ENCODE data around the gene CCDC181.

The CCDC181 gene

DNA sequence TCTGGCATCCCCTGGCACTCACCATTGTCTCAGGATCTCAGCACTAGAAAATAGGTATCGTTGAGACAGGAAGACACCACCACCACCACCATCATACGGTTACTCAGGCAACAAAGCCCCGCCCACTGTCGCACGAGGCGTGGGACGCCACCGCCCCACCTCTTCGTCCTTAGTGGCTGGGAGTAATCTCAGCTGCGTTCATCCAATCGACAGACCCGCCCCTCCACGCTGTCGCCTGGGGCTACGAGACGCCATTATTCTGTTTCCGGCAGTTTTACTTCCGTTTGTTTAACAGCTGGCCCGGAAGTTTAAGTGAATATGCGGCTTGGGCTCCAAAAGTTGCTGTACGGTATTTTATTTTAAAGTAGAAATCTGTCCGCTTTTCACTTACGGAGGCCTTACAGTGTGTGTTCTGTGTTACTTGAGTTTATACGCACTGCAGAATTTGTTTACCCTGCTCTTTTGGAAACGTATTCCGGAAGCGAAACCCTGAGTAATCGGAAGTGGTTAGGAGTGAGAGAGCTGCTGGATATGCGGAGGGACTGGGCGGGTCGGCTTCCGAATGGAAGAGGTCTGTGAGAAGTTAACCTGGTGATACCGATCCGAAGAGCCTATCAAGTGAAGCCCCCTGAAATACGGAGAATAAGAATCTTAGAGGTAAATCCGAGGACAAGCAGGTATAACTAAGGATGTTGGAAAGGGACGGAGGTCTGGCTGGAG, 59.4 kb downstream of the CCDC181 start, which contains the start of the genes BLZF1 and NME7:
Gene BLZF1 (plus strand): TSS at position 510 of the 720 bp plus-strand sequence. CDS start 1,328 bp downstream, outside the sequence.
Gene NME7 (minus strand): TSS at position 112 of the 720 bp plus-strand sequence. CDS start 87 bp downstream, at position 25.
- peak; percentile 98 for DNase-seq
- TF ChIP-seq POLR2A (IDR thresholded peaks at IDR 0.05; ENCODE audit: low read length) (peak; percentile 87), GATA1 (IDR thresholded peaks at IDR 0.05; ENCODE audit: low read depth, low read length) (no peak)

DNA sequence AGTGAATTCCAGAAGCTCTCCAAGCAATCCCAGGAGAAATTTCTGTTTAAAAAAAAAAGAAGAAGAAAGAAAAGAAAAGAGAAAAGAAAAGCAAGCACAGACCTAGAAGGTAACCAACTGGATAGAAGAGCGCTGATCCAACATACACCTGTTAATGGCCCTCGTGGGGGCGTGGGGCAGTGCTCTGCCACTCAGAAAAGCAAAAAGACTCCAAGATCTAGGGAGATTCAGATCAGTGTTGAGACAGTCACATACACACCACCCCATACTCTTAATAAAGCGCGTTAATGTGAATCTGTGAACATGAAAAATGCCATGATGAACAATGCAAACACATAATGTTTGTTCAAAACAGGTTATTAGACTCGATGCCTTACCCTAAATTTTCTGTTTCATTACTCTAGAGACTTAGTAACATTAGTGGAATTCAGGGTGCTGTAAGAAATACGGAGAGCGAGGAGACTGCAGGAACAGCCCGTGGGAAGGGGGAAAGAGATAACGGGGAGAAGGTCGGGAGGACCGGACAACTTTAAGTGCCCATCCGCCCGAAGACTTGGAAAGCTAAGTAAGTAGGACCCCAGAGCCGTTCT, 60.1 kb downstream of the CCDC181 start:
- TF ChIP-seq GATA1 (IDR thresholded peaks at IDR 0.05; ENCODE audit: low read depth, low read length), result no peak
- no peak for TF ChIP-seq POLR2A (IDR thresholded peaks at IDR 0.05; ENCODE audit: low read length)
- DNase-seq, result no peak

DNA sequence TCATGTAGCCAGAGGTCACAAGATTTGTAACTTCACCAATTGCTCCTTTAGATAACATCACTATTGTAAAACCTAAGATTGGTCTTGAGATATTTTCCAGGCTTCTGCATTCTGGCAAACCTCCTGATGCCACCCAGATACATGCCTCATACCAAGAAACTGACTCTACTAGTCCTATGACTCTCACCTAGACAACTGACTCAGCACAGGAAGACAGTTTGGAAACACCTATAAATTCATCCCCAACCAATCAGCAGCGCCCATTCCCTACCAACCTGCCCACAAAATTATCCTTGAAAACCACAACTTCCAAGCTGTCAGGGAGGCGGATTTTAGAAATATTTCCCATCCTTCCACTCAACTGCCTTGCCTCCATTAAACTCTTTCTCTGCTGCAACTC, 62.3 kb downstream of the CCDC181 start:
- TF ChIP-seq GATA1 (IDR thresholded peaks at IDR 0.05; ENCODE audit: low read depth, low read length) (no peak), POLR2A (IDR thresholded peaks at IDR 0.05; ENCODE audit: low read length) (no peak)
- DNase-seq, result no peak

DNA sequence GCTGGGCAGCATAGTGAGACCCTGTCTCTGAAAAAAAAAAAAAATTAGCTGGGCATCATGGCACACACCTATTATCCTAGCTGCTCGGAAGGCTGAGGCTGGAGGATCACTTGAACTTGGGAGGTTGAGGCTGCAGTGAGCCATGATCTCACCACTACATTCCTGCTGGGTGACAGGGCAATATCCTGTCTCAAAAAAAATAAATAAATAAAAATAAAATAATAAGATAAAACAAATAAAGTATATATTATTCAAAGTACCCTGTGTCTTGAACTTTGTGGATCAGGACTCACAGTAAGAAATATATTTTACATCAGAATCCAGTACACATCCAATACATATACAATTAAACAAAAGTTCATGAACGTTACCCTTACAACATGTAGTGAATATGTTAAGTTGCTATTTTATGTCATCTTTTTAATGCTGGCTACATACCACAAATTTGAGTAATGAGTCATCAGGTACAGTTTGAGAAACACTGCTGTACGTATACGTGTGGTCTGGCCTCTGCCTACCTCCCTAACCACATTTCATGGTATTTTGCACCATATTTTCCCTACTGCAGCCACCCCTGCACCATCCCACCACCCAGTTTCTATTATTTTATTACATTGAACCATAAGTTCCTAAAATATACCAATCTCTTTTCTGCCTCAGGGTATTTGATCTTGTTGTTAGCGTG, 64.1 kb downstream of the CCDC181 start:
- TF ChIP-seq GATA1 (IDR thresholded peaks at IDR 0.05; ENCODE audit: low read depth, low read length) (no peak), POLR2A (IDR thresholded peaks at IDR 0.05; ENCODE audit: low read length) (no peak)
- DNase-seq, result no peak

DNA sequence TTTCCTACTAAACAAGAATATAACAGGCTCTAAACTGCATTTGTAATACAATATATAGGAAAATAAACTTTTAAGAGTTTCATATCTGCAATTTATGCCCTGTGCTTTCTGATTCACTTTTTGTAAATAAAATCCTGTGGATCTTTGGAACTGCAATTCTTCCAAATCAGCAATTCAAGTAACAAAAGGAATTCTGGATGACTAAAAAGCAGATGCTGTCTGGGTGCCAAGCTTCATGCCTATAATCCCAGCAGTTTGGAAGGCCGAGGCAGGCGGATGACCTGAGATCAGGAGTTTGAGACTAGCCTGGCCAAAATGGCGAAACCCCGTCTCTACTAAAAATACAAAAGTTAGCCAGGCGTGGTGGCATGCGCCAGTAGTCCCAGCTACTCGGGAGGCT, 66.0 kb downstream of the CCDC181 start:
- TF ChIP-seq POLR2A (IDR thresholded peaks at IDR 0.05; ENCODE audit: low read length) (no peak), GATA1 (IDR thresholded peaks at IDR 0.05; ENCODE audit: low read depth, low read length) (no peak)
- no peak for DNase-seq

DNA sequence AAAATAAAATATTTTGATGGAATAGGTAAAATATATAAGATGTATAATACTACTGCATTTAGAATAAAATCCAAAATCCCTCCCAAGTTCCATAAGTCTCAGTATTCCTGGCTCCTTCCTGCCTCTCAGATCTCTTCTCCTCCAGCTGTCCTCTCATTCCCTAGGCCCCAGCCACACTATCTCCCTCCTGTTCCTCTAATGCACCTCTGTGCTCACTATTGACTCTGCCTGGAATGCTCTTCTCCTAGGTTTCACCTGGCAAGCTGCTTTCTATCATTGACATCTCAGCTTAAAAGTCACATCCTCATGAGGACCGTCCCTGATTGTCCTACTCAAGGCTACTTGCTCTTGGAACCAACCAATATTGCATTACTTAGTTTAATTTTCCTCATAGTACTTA, 66.9 kb downstream of the CCDC181 start:
- DNase-seq, result no peak
- TF ChIP-seq POLR2A (IDR thresholded peaks at IDR 0.05; ENCODE audit: low read length) (no peak), GATA1 (IDR thresholded peaks at IDR 0.05; ENCODE audit: low read depth, low read length) (no peak)

DNA sequence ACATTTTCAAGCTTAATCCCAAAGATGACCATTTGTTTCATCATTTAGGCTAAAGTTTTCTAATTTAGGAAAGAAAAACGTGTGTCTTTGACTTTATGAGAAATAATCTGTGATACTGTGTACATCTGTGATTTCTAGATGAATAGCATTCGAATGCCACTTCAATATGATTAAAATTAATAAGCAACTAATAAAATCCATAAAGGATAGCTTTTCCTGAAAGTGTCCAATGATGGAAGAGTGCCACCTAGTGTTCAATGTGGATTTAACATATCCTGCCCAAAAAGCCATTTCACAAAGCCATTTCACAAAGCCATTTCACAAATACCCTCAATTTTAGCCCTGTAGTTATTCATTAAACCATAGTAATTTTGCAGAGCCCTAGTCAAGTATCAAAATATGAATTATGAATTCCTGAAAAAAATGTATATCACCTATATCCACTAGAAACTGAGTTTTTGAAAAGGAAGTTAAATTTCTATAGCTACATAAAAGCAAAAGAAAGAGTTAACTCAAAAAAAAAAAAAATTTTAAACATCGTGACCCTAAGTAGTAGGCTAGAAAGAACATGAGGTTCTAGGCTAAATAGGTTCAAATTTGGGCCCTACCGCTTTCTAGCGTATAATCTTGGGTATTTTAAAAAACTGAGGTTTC, 78.8 kb downstream of the CCDC181 start:
- TF ChIP-seq GATA1 (IDR thresholded peaks at IDR 0.05; ENCODE audit: low read depth, low read length) (no peak), POLR2A (IDR thresholded peaks at IDR 0.05; ENCODE audit: low read length) (no peak)
- peak; percentile 77 to 89 for DNase-seq

DNA sequence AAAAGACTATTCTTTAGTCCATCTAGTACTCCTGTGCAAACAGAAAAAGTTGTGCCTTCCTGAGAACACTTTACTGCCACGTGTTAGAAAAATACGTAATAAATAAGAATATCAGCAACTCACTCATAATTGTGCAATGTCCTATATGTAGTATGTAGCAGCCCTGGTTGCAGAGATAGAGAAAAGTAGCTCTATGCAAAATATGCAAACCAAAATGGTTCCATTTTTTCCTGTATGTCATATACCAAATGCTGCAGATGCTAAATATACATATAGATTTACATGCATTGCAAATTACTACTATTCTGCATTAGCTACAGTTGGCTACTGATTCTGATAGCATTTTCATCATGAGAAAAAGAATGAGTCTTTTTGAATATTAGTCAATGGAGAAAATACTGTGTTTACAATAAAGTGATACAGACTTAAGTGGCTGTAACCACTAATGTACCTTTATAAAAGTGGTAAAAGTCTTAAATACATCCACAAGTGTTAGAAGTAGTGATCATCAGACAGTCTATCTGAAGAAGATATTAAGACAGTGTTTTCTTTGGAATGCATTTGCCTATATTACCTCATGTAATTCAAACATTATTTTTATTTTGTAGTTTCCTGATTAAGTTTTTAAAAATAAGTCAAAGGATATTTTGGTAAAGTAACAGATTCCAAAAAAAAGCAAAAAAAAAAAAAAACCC, 79.4 kb downstream of the CCDC181 start:
- TF ChIP-seq GATA1 (IDR thresholded peaks at IDR 0.05; ENCODE audit: low read depth, low read length) (no peak), POLR2A (IDR thresholded peaks at IDR 0.05; ENCODE audit: low read length) (no peak)
- DNase-seq, result peak; percentile 7 to 38

DNA sequence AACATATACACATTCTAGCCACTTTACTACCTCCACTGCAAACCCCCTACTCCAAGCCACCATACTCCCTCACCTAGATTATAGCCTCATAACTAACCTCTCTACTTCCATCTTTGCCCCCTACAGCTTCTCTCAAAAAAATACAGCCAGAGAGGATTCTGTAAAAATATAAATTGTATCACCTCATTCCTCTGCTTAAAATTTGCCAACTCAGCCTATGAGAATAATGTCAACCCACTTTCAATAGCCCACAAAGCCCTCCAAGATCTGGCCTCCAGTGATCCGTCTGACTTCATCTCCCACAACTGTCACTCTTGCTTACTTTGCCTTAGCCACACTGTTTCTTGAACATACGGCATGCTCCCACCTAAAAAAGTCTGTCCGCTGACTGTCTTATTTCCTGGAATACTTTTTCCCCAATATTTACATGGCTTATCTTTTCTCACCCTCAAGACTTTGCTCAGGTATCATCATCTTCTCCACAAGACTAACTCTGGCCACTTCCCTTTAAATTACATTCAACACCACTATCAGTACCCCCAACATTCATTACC, 81.2 kb downstream of the CCDC181 start:
- TF ChIP-seq GATA1 (IDR thresholded peaks at IDR 0.05; ENCODE audit: low read depth, low read length) (no peak), POLR2A (IDR thresholded peaks at IDR 0.05; ENCODE audit: low read length) (no peak)

DNA sequence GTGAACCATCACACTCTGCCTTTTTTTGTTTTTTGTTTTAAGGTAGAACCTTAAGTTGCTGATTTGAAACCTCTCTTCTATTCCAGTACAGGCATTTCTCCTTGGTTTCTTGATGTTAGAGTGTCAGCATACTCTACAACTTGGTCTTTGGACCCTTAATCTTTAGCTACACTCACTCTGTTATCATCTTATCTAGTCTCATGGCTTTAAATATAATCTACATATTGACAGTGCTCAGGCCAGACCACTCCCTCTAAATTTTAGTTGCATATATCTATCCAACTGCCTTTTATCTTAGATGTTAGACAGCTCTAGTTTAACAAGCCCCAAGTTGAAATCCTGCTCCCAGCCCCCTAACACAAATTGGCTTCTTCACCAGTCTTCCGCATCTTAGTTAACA, 81.8 kb downstream of the CCDC181 start:
- TF ChIP-seq POLR2A (IDR thresholded peaks at IDR 0.05; ENCODE audit: low read length) (no peak), GATA1 (IDR thresholded peaks at IDR 0.05; ENCODE audit: low read depth, low read length) (no peak)
- DNase-seq, result peak; percentile 43 to 84

More for the DNA sequence above, 81.2 kb downstream of the CCDC181 start:
- no peak for DNase-seq

All from erythroblast (primary cell).